Trophoblast cell (in vitro differentiated cells and primary cell): ENCODE measurements around the gene RBP3.
A peak's percentile ranks its signal among the peaks of the same experiment; 100 is the strongest.

Source experiments
- DNase-seq, 2 donors: peaks; one replicate each; pipeline ENCODE4 v3.0.0-alpha.2; 2016
- H2AFZ ChIP-seq: 2 replicates; pipeline ENCODE4 v1.6.1; 2013; ENCODE audit warnings: low read length, moderate library complexity, mild to moderate bottlenecking; ENCODE audit not compliant: insufficient read depth, poor library complexity
- H2AK5ac ChIP-seq: 2 replicates; pipeline ENCODE4 v1.6.1; 2013; ENCODE audit warnings: mild to moderate bottlenecking, low read length
- H2BK120ac ChIP-seq: 2 replicates; pipeline ENCODE4 v1.6.1; 2013; ENCODE audit warnings: low read length, mild to moderate bottlenecking, moderate library complexity; ENCODE audit not compliant: insufficient read depth, poor library complexity
- H2BK12ac ChIP-seq: 2 replicates; pipeline ENCODE4 v1.6.1; 2013; ENCODE audit warnings: mild to moderate bottlenecking, low read length, moderate library complexity
- H2BK5ac ChIP-seq: 2 replicates; pipeline ENCODE4 v1.6.1; 2013; ENCODE audit warnings: low read length, low read depth, moderate library complexity, mild to moderate bottlenecking; ENCODE audit not compliant: poor library complexity
- H3K14ac ChIP-seq: 2 replicates; pipeline ENCODE4 v1.6.1; 2013; ENCODE audit warnings: mild to moderate bottlenecking, low read length
- H3K18ac ChIP-seq: 2 replicates; pipeline ENCODE4 v1.6.1; 2013; ENCODE audit warnings: mild to moderate bottlenecking, low read length
- H3K23ac ChIP-seq: 2 replicates; pipeline ENCODE4 v1.6.1; 2013; ENCODE audit warnings: low read length
- H3K27ac ChIP-seq: 2 replicates; pipeline ENCODE4 v1.5.1; 2013; ENCODE audit warnings: low read depth, mild to moderate bottlenecking, inconsistent platforms, low read length, moderate library complexity
- H3K27me3 ChIP-seq: 2 replicates; pipeline ENCODE4 v1.6.1; 2013; ENCODE audit warnings: inconsistent platforms, mild to moderate bottlenecking, low read length, moderate library complexity; ENCODE audit not compliant: insufficient read depth
- H3K36me3 ChIP-seq, 2 experiments: 1 replicate in 1 of 2; 2 replicates in 1 of 2; pipeline ENCODE4 v1.6.1; 2013; ENCODE audit warnings: low read length in 2 of 2, mild to moderate bottlenecking in 2 of 2, moderate library complexity in 1 of 2; ENCODE audit not compliant: insufficient read depth in 2 of 2, control insufficient read depth in 1 of 2
- H3K4ac ChIP-seq: 2 replicates; pipeline ENCODE4 v1.6.1; 2013; ENCODE audit warnings: low read depth, mild to moderate bottlenecking, low read length, moderate library complexity
- H3K4me1 ChIP-seq, 2 experiments: 1 replicate in 1 of 2; 2 replicates in 1 of 2; pipeline ENCODE4 v1.6.1; 2013; ENCODE audit warnings: low read length in 2 of 2, mild to moderate bottlenecking in 2 of 2, moderate library complexity in 1 of 2; ENCODE audit not compliant: insufficient read depth in 2 of 2, control insufficient read depth in 1 of 2
- H3K4me2 ChIP-seq: 2 replicates; pipeline ENCODE4 v1.6.1; 2013; ENCODE audit warnings: inconsistent platforms, mild to moderate bottlenecking, low read length, moderate library complexity
- H3K4me3 ChIP-seq: 2 replicates; pipeline ENCODE4 v1.5.1; 2013; ENCODE audit warnings: mild to moderate bottlenecking, low read depth, low read length, inconsistent platforms
- H3K79me1 ChIP-seq: one replicate; pipeline ENCODE4 v1.6.1; 2013; ENCODE audit warnings: low read length
- H3K79me2 ChIP-seq: 2 replicates; pipeline ENCODE4 v1.6.1; 2013; ENCODE audit warnings: low read length, mild to moderate bottlenecking; ENCODE audit not compliant: control insufficient read depth, insufficient read depth, poor library complexity
- H3K9ac ChIP-seq: 2 replicates; pipeline ENCODE4 v1.6.1; 2013; ENCODE audit warnings: mild to moderate bottlenecking, low read length
- H3K9me3 ChIP-seq: 2 replicates; pipeline ENCODE4 v1.6.1; 2013; ENCODE audit warnings: low read depth, mild to moderate bottlenecking, control low read depth, inconsistent platforms, low read length; ENCODE audit not compliant: insufficient read depth
- H4K12ac ChIP-seq: 2 replicates; pipeline ENCODE4 v1.6.1; 2013; ENCODE audit warnings: low read depth, mild to moderate bottlenecking, low read length, moderate library complexity
- H4K8ac ChIP-seq: 2 replicates; pipeline ENCODE4 v1.6.1; 2013; ENCODE audit warnings: low read depth, mild to moderate bottlenecking, low read length, moderate library complexity
- H4K91ac ChIP-seq: one replicate; pipeline ENCODE4 v1.6.1; 2013; ENCODE audit warnings: low read depth, mild to moderate bottlenecking, low read length, moderate library complexity
- WGBS: extraction: QIAGEN DNeasy Blood & Tissue Kit; methylation state at CpG from one replicate; pipeline ENCODE4 v1.1.7; 2013; ENCODE audit warnings: missing lambda C conversion rate; ENCODE audit not compliant: insufficient read length, insufficient coverage; ENCODE audit errors: extremely low coverage; 5-methylcytosine and 5-hydroxymethylcytosine counted together

RBP3 gene

GRCh38 chr10:47380341-47381102 is 32.4 kb downstream of the RBP3 start:
- H3K27me3 ChIP-seq, result no peaks in the 10 kb centered on the region
- H3K9ac ChIP-seq, result no peak overlapping the region
- H3K79me2 ChIP-seq, result peaks cover 4% of the 10 kb centered on the region
- no CpG with 5 or more reads among the region's 8 CpGs for WGBS
- H2BK5ac ChIP-seq, result no peak overlapping the region
- no peak overlapping the region for H3K4me3 ChIP-seq
- no peak overlapping the region for H3K27ac ChIP-seq
- H3K4ac ChIP-seq, result no peak overlapping the region
- H3K23ac ChIP-seq, result no peak overlapping the region
- H3K4me1 ChIP-seq, result no peaks in the 10 kb centered on the region
- H4K8ac ChIP-seq, result no peak overlapping the region
- H3K18ac ChIP-seq, result no peak overlapping the region
- peaks cover 5% of the 10 kb centered on the region for H3K79me1 ChIP-seq
- H2BK12ac ChIP-seq, result no peak overlapping the region
- H3K9me3 ChIP-seq, result peaks cover 1% of the 10 kb centered on the region
- no peak overlapping the region for H2AFZ ChIP-seq
- H3K4me2 ChIP-seq, result no peak overlapping the region
- H3K36me3 ChIP-seq, result no peaks in the 10 kb centered on the region
- H2AK5ac ChIP-seq, result no peak overlapping the region
- no peak overlapping the region for H4K91ac ChIP-seq
- no peak overlapping the region for H4K12ac ChIP-seq
- no peak overlapping the region for H2BK120ac ChIP-seq
- DNase-seq, result no peak
- H3K14ac ChIP-seq, result no peak overlapping the region

- H3K9me3 ChIP-seq, result peaks cover 1% of the 10 kb centered on the region
- H2AK5ac ChIP-seq, result no peak overlapping the region
- H3K4ac ChIP-seq, result no peak overlapping the region
- H2AFZ ChIP-seq, result no peak overlapping the region
- H3K9ac ChIP-seq, result no peak overlapping the region
- peaks cover 5% of the 10 kb centered on the region for H3K79me1 ChIP-seq
- no CpG with 5 or more reads among the region's 1 CpG for WGBS
- no peak for DNase-seq
- no peak overlapping the region for H4K8ac ChIP-seq
- H2BK120ac ChIP-seq, result no peak overlapping the region
- H4K91ac ChIP-seq, result no peak overlapping the region
- H3K36me3 ChIP-seq, result no peaks in the 10 kb centered on the region
- no peak overlapping the region for H3K27ac ChIP-seq
- H3K18ac ChIP-seq, result no peak overlapping the region
- peaks cover 4% of the 10 kb centered on the region for H3K79me2 ChIP-seq
- no peak overlapping the region for H2BK12ac ChIP-seq
- H3K23ac ChIP-seq, result no peak overlapping the region
- H3K4me1 ChIP-seq, result no peaks in the 10 kb centered on the region
- H3K27me3 ChIP-seq, result no peaks in the 10 kb centered on the region
- no peak overlapping the region for H3K4me2 ChIP-seq
- no peak overlapping the region for H2BK5ac ChIP-seq
- H4K12ac ChIP-seq, result no peak overlapping the region
- H3K4me3 ChIP-seq, result no peak overlapping the region
- H3K14ac ChIP-seq, result no peak overlapping the region
These were observed 32.9 kb downstream of the RBP3 start for GRCh38 chr10:47381103-47381395.

GRCh38 chr10:47381427-47382379 is 33.5 kb downstream of the RBP3 start:
- H2AFZ ChIP-seq, result no peak overlapping the region
- no peak overlapping the region for H4K91ac ChIP-seq
- no peak overlapping the region for H3K27ac ChIP-seq
- H3K9me3 ChIP-seq, result peaks cover 1% of the 10 kb centered on the region
- H3K4ac ChIP-seq, result no peak overlapping the region
- no peaks in the 10 kb centered on the region for H3K36me3 ChIP-seq
- H3K23ac ChIP-seq, result no peak overlapping the region
- H2BK12ac ChIP-seq, result no peak overlapping the region
- H3K4me3 ChIP-seq, result no peak overlapping the region
- no CpG with 5 or more reads among the region's 9 CpGs for WGBS
- no peak overlapping the region for H3K9ac ChIP-seq
- no peak overlapping the region for H3K18ac ChIP-seq
- no peaks in the 10 kb centered on the region for H3K4me1 ChIP-seq
- no peaks in the 10 kb centered on the region for H3K27me3 ChIP-seq
- H3K79me2 ChIP-seq, result peaks cover 4% of the 10 kb centered on the region
- H3K79me1 ChIP-seq, result peaks cover 5% of the 10 kb centered on the region
- H4K8ac ChIP-seq, result no peak overlapping the region
- no peak overlapping the region for H2AK5ac ChIP-seq
- DNase-seq, result no peak
- H4K12ac ChIP-seq, result no peak overlapping the region
- no peak overlapping the region for H3K4me2 ChIP-seq
- H2BK120ac ChIP-seq, result no peak overlapping the region
- no peak overlapping the region for H2BK5ac ChIP-seq
- no peak overlapping the region for H3K14ac ChIP-seq

GRCh38 chr10:47383261-47384147 is 35.3 kb downstream of the RBP3 start:
- Histone ChIP-seq H4K12ac (no peak overlapping the region), H3K4me1 (no peaks in the 10 kb centered on the region), H3K36me3 (no peaks in the 10 kb centered on the region), H2BK120ac (no peak overlapping the region), H3K18ac (no peak overlapping the region), H3K79me1 (peaks cover 5% of the 10 kb centered on the region), H4K91ac (no peak overlapping the region), H3K14ac (no peak overlapping the region), H3K79me2 (peaks cover 4% of the 10 kb centered on the region), H3K23ac (no peak overlapping the region), H3K27me3 (no peaks in the 10 kb centered on the region), H3K4me2 (peak overlapping the region; percentile 67), H3K9me3 (peaks cover 4% of the 10 kb centered on the region), H2AFZ (peak overlapping the region; percentile 6), H3K9ac (peak overlapping the region; percentile 82), H4K8ac (no peak overlapping the region), H3K27ac (no peak overlapping the region), H3K4ac (no peak overlapping the region), H2BK12ac (no peak overlapping the region), H2AK5ac (no peak overlapping the region), H3K4me3 (peak overlapping the region; percentile 83), H2BK5ac (no peak overlapping the region)
- WGBS, result no CpG with 5 or more reads among the region's 9 CpGs
- no peak for DNase-seq
